AG04450 (cell line): ENCODE results near the gene KRTAP5-3. TPM values are rescaled to one million over a fixed set of nuclear protein-coding genes. Genes with fewer than 3 reads are reported as not detected.

Experiments used
- CTCF ChIA-PET: fragments of 300-600, 350-600 bp; formaldehyde crosslinking; extraction: SDS; loops from one replicate; lab custom pipeline; 2022; ENCODE audit warnings: antibody characterized with exemption, inconsistent platforms; lab: Charles Lee
- POLR2A ChIA-PET: fragments of 350-600 bp; formaldehyde crosslinking; extraction: SDS; loops from one replicate; lab custom pipeline; 2021; ENCODE audit warnings: antibody characterized with exemption, inconsistent platforms; lab: Yijun Ruan, JAX
- DNase-seq: peaks from one replicate; pipeline ENCODE4 v3.0.0-alpha.2; 2011; ENCODE audit warnings: low read depth, low spot score
- H3K27ac ChIP-seq: one replicate; pipeline ENCODE4 v1.5.1; 2012; ENCODE audit warnings: low read depth, low read length, control low read depth
- H3K27me3 ChIP-seq: one replicate; pipeline ENCODE4 v1.6.0; 2012; ENCODE audit warnings: low read length; ENCODE audit not compliant: control insufficient read depth, insufficient read depth
- H3K4me3 ChIP-seq: 2 replicates; pipeline ENCODE4 v1.5.1; 2011; ENCODE audit warnings: mild to moderate bottlenecking, low read depth, low read length, control low read depth
- H3K9me3 ChIP-seq: 2 replicates; pipeline ENCODE4 v1.5.1; 2012; ENCODE audit warnings: low read length; ENCODE audit not compliant: control insufficient read depth, insufficient read depth
- CTCF ChIP-seq: IDR thresholded peaks from 2 replicates; pipeline ENCODE4 v1.5.1; 2011; ENCODE audit warnings: low read depth, low read length, control low read depth, inconsistent platforms
- polyA minus RNA-seq: library from RNA; depleted of rRNA, polyadenylated mRNA; stranded (reverse); fragments of >200 nt; gene quantifications from 2 replicates; pipeline ENCODE4 v1.2.3, GENCODE V29; 2011; rRNA and poly(A)+ RNA removed
- polyA plus RNA-seq: library from polyadenylated mRNA; depleted of rRNA; stranded (reverse); fragments of >200 nt; gene quantifications from 2 replicates; pipeline ENCODE4 v1.2.3, GENCODE V29; 2011; rRNA removed

The KRTAP5-3 gene
- polyA plus RNA-seq (not detected in 2 replicates), polyA minus RNA-seq (not detected in 2 replicates)

GRCh38 chr11:1608363-1608762 lies at the start of gene KRTAP5-3:
KRTAP5-3 (minus strand) TSS chr11:1608463; CDS start chr11:1608385, 78 bp downstream.
- TF ChIP-seq CTCF, result no peak
- no peaks in the 10 kb centered on the region; the same call in 1 of the 2 replicates for H3K9me3 ChIP-seq
- H3K4me3 ChIP-seq, result no peak within 1 kb of the TSS
- H3K27me3 ChIP-seq, result peaks cover 26% of the 10 kb centered on the region
- ChIA-PET CTCF (interaction anchor here (0.7 to 1.4 kb wide), 2 partner anchors 13 to 45 kb away, joined by 4 to 10 read pairs; no protein-coding TSS in a partner anchor), POLR2A (no interaction called here)
- DNase-seq, result no peak
- H3K27ac ChIP-seq, result no peak within 1 kb of the TSS

- H3K27me3 ChIP-seq, result peaks cover 37% of the 10 kb centered on the region
- H3K9me3 ChIP-seq, result no peaks in the 10 kb centered on the region; the same call in 1 of the 2 replicates
- no peak for DNase-seq
- no peak overlapping the region for H3K4me3 ChIP-seq
- POLR2A ChIA-PET, result no interaction called here
- CTCF ChIA-PET, result no interaction called here
- no peak for TF ChIP-seq CTCF
- no peak overlapping the region for H3K27ac ChIP-seq
These were observed 48.4 kb upstream of the KRTAP5-3 start for GRCh38 chr11:1656670-1657069.

- no peak for TF ChIP-seq CTCF
- POLR2A ChIA-PET, result no interaction called here
These were observed 47.8 kb upstream of the KRTAP5-3 start for GRCh38 chr11:1656061-1656441.

GRCh38 chr11:1655168-1656060 lies 47.2 kb upstream of the KRTAP5-3 start:
- peaks cover 42% of the 10 kb centered on the region for H3K27me3 ChIP-seq

More at GRCh38 chr11:1656061-1656441, 47.8 kb upstream of the KRTAP5-3 start:
- H3K4me3 ChIP-seq, result no peak overlapping the region
- no peak overlapping the region for H3K27ac ChIP-seq
- CTCF ChIA-PET, result no interaction called here
- H3K9me3 ChIP-seq, result no peaks in the 10 kb centered on the region; the same call in 1 of the 2 replicates
- DNase-seq, result no peak
- H3K27me3 ChIP-seq, result peaks cover 41% of the 10 kb centered on the region

More at GRCh38 chr11:1655168-1656060, 47.2 kb upstream of the KRTAP5-3 start:
- no peak overlapping the region for H3K4me3 ChIP-seq
- TF ChIP-seq CTCF, result no peak
- ChIA-PET CTCF (interaction anchor here (0.7 to 5.8 kb wide), 4 partner anchors 16 to 498 kb away, joined by 3 to 104 read pairs (median 42); no protein-coding TSS in a partner anchor), POLR2A (no interaction called here)
- H3K27ac ChIP-seq, result no peak overlapping the region
- H3K9me3 ChIP-seq, result no peaks in the 10 kb centered on the region; the same call in 1 of the 2 replicates
- DNase-seq, result no peak
